ENCODE data around the gene PSMD11.

PSMD11 gene

GRCh38 chr17:32477220-32477619 lies 32.9 kb downstream of the PSMD11 start:
- H3K4me3 ChIP-seq = no peak overlapping the region
- DNase-seq (ENCODE audit: low spot score in 2 of 2) = no peak
- H3K9me3 ChIP-seq = no peaks in the 10 kb centered on the region
- in situ Hi-C loops (cut with MboI; ENCODE audit: low sequenced_read_pairs) = no loop called here
- H3K4me1 ChIP-seq = no peaks in the 10 kb centered on the region
- H3K27me3 ChIP-seq (ENCODE audit: low read depth) = no peaks in the 10 kb centered on the region
- H3K36me3 ChIP-seq (replicated peaks) = peaks cover 85% of the 10 kb centered on the region

- no peaks in the 10 kb centered on the region for H3K27me3 ChIP-seq (ENCODE audit: low read depth)
- in situ Hi-C loops (cut with MboI; ENCODE audit: low sequenced_read_pairs) = no loop called here
- H3K9me3 ChIP-seq = no peaks in the 10 kb centered on the region
- H3K36me3 ChIP-seq (replicated peaks) = peaks cover 83% of the 10 kb centered on the region
- no peak overlapping the region for H3K4me3 ChIP-seq
- H3K4me1 ChIP-seq = no peaks in the 10 kb centered on the region
- no peak for DNase-seq (ENCODE audit: low spot score in 2 of 2)
Measured at GRCh38 chr17:32479074-32479617, 34.8 kb downstream of the PSMD11 start.

- peaks cover 5% of the 10 kb centered on the region; the same call in 1 of the 2 replicates for H3K4me1 ChIP-seq
- H3K27me3 ChIP-seq (ENCODE audit: low read depth) = no peaks in the 10 kb centered on the region
- H3K36me3 ChIP-seq (replicated peaks) = peaks cover 62% of the 10 kb centered on the region
- H3K9me3 ChIP-seq = no peaks in the 10 kb centered on the region
- DNase-seq (ENCODE audit: low spot score in 2 of 2) = no peak
- no peak overlapping the region for H3K4me3 ChIP-seq
- in situ Hi-C loops (cut with MboI; ENCODE audit: low sequenced_read_pairs) = loop anchor here (10.0 kb wide), 1 partner anchor 274 kb away; no protein-coding TSS in a partner anchor
Measured at GRCh38 chr17:32481193-32481592, 36.9 kb downstream of the PSMD11 start.

- peaks cover 47% of the 10 kb centered on the region for H3K36me3 ChIP-seq (replicated peaks)
Measured at GRCh38 chr17:32482568-32483320, 38.4 kb downstream of the PSMD11 start.

GRCh38 chr17:32483451-32484019 lies 39.2 kb downstream of the PSMD11 start:
- Histone ChIP-seq H3K27me3 (ENCODE audit: low read depth) (no peaks in the 10 kb centered on the region), H3K9me3 (no peaks in the 10 kb centered on the region), H3K36me3 (replicated peaks) (peaks cover 44% of the 10 kb centered on the region), H3K4me3 (no peak overlapping the region), H3K4me1 (peaks cover 8% of the 10 kb centered on the region)
- peak; percentile 26 to 53 for DNase-seq (ENCODE audit: low spot score in 2 of 2)
- in situ Hi-C loops (cut with MboI; ENCODE audit: low sequenced_read_pairs) = loop anchor here (10.0 kb wide), 1 partner anchor 271 kb away; no protein-coding TSS in a partner anchor

More at GRCh38 chr17:32482568-32483320, 38.4 kb downstream of the PSMD11 start:
- H3K9me3 ChIP-seq = no peaks in the 10 kb centered on the region
- peaks cover 6% of the 10 kb centered on the region for H3K4me1 ChIP-seq
- H3K4me3 ChIP-seq = no peak overlapping the region
- H3K27me3 ChIP-seq (ENCODE audit: low read depth) = no peaks in the 10 kb centered on the region
- in situ Hi-C loops (cut with MboI; ENCODE audit: low sequenced_read_pairs) = loop anchor here (10.0 kb wide), 1 partner anchor 272 kb away; no protein-coding TSS in a partner anchor
- no peak for DNase-seq (ENCODE audit: low spot score in 2 of 2)

- peaks cover 8% of the 10 kb centered on the region for H3K4me1 ChIP-seq
- DNase-seq (ENCODE audit: low spot score in 2 of 2) = no peak
- H3K9me3 ChIP-seq = no peaks in the 10 kb centered on the region
- H3K27me3 ChIP-seq (ENCODE audit: low read depth) = no peaks in the 10 kb centered on the region
- H3K36me3 ChIP-seq (replicated peaks) = peaks cover 44% of the 10 kb centered on the region
- in situ Hi-C loops (cut with MboI; ENCODE audit: low sequenced_read_pairs) = loop anchor here (10.0 kb wide), 1 partner anchor 271 kb away; no protein-coding TSS in a partner anchor
- no peak overlapping the region for H3K4me3 ChIP-seq
Measured at GRCh38 chr17:32484041-32484461, 39.7 kb downstream of the PSMD11 start.

- H3K9me3 ChIP-seq = no peaks in the 10 kb centered on the region
- no peaks in the 10 kb centered on the region for H3K27me3 ChIP-seq (ENCODE audit: low read depth)
- peaks cover 43% of the 10 kb centered on the region for H3K36me3 ChIP-seq (replicated peaks)
- no peak for DNase-seq (ENCODE audit: low spot score in 2 of 2)
- no peak overlapping the region for H3K4me3 ChIP-seq
- in situ Hi-C loops (cut with MboI; ENCODE audit: low sequenced_read_pairs) = loop anchor here (10.0 kb wide), 1 partner anchor 270 kb away; no protein-coding TSS in a partner anchor
- peaks cover 8% of the 10 kb centered on the region for H3K4me1 ChIP-seq
Measured at GRCh38 chr17:32484628-32485027, 40.3 kb downstream of the PSMD11 start.

GRCh38 chr17:32485261-32486110 lies 41.2 kb downstream of the PSMD11 start:
- Histone ChIP-seq H3K27me3 (ENCODE audit: low read depth) (no peaks in the 10 kb centered on the region), H3K9me3 (no peaks in the 10 kb centered on the region), H3K4me3 (peak overlapping the region; percentile 10; the same call in 1 of the 2 replicates), H3K36me3 (replicated peaks) (peaks cover 34% of the 10 kb centered on the region), H3K4me1 (peaks cover 8% of the 10 kb centered on the region)
- no peak for DNase-seq (ENCODE audit: low spot score in 2 of 2)
- in situ Hi-C loops (cut with MboI; ENCODE audit: low sequenced_read_pairs) = loop anchor here (10.0 kb wide), 1 partner anchor 269 kb away; no protein-coding TSS in a partner anchor

GRCh38 chr17:32486111-32486700 lies 41.9 kb downstream of the PSMD11 start:
- Histone ChIP-seq H3K9me3 (no peaks in the 10 kb centered on the region), H3K27me3 (ENCODE audit: low read depth) (no peaks in the 10 kb centered on the region), H3K4me3 (peak overlapping the region; percentile 28), H3K4me1 (peaks cover 8% of the 10 kb centered on the region), H3K36me3 (replicated peaks) (peaks cover 28% of the 10 kb centered on the region)
- DNase-seq (ENCODE audit: low spot score in 2 of 2) = peak; percentile 77 to 80
- in situ Hi-C loops (cut with MboI; ENCODE audit: low sequenced_read_pairs) = loop anchor here (10.0 kb wide), 1 partner anchor 269 kb away; no protein-coding TSS in a partner anchor

- in situ Hi-C loops (cut with MboI; ENCODE audit: low sequenced_read_pairs) = loop anchor here (10.0 kb wide), 1 partner anchor 268 kb away; no protein-coding TSS in a partner anchor
- H3K9me3 ChIP-seq = no peaks in the 10 kb centered on the region
- peak within 1 kb of the TSS; percentile 47 for H3K4me3 ChIP-seq
- H3K27me3 ChIP-seq (ENCODE audit: low read depth) = no peaks in the 10 kb centered on the region
- peak; percentile 53 to 86 for DNase-seq (ENCODE audit: low spot score in 2 of 2)
- peaks cover 26% of the 10 kb centered on the region for H3K36me3 ChIP-seq (replicated peaks)
- peaks cover 8% of the 10 kb centered on the region for H3K4me1 ChIP-seq
Measured at GRCh38 chr17:32486701-32487472, 42.6 kb downstream of the PSMD11 start, which contains the start of gene CDK5R1. CDK5R1 (plus strand) TSS chr17:32486993; CDS start chr17:32487621, 628 bp downstream.

- H3K4me1 ChIP-seq = peaks cover 8% of the 10 kb centered on the region
- DNase-seq (ENCODE audit: low spot score in 2 of 2) = peak in 1 of 2 experiments; percentile 40
- H3K36me3 ChIP-seq (replicated peaks) = peaks cover 18% of the 10 kb centered on the region
Measured at GRCh38 chr17:32487473-32488176, 43.3 kb downstream of the PSMD11 start.

More at GRCh38 chr17:32487473-32488176, 43.3 kb downstream of the PSMD11 start:
- H3K9me3 ChIP-seq = no peaks in the 10 kb centered on the region
- peak overlapping the region; percentile 47 for H3K4me3 ChIP-seq
- in situ Hi-C loops (cut with MboI; ENCODE audit: low sequenced_read_pairs) = loop anchor here (10.0 kb wide), 1 partner anchor 267 kb away; no protein-coding TSS in a partner anchor
- H3K27me3 ChIP-seq (ENCODE audit: low read depth) = no peaks in the 10 kb centered on the region

Measured in HAP-1 (cell line).